Right cardiac atrium (tissue), 5 donors: ENCODE results near the gene AFF2. TPM values are rescaled to one million over a fixed set of nuclear protein-coding genes. Genes with fewer than 3 reads are reported as not detected.

ENCODE experiments used
- ATAC-seq, 2 donors: fragments of 200-7000 bp; cut with Tn5 transposase; one replicate each; pipeline versions ENCODE4 v1.8.0 to v1.9.1; 2020; ENCODE audit warnings: moderate library complexity in 2 of 2, mild to moderate bottlenecking in 1 of 2
- DNase-seq, 3 donors: peaks; one replicate each; pipeline ENCODE4 v3.0.0-alpha.2; 2020
- H3K27ac ChIP-seq: one replicate; pipeline ENCODE4 v1.5.1; 2013; ENCODE audit warnings: mild to moderate bottlenecking, low read length, control low read depth, moderate library complexity
- H3K27me3 ChIP-seq: one replicate; pipeline ENCODE4 v1.6.1; 2013; ENCODE audit not compliant: control insufficient read depth, insufficient read depth
- H3K4me1 ChIP-seq: one replicate; pipeline ENCODE4 v1.6.1; 2013; ENCODE audit warnings: low read length; ENCODE audit not compliant: control insufficient read depth, insufficient read depth
- H3K4me3 ChIP-seq: one replicate; pipeline ENCODE4 v1.5.1; 2013; ENCODE audit warnings: low read length, control low read depth
- H3K9me3 ChIP-seq: one replicate; pipeline ENCODE4 v1.6.1; 2013; ENCODE audit warnings: low read length; ENCODE audit not compliant: control insufficient read depth
- WGBS: extraction: QIAGEN DNeasy Blood & Tissue Kit; methylation state at CpG from one replicate; pipeline ENCODE4 v1.1.7; 2013; 5-methylcytosine and 5-hydroxymethylcytosine counted together
- intact Hi-C, 4 donors: fragments of 100-400 bp; cut with DNase I; formaldehyde crosslinking; loops; one replicate each; pipeline versions ENCODE4 v1.11.0 to v1.14.0; 2022 to 2023
- polyA plus RNA-seq: library from polyadenylated mRNA; stranded (reverse); fragments of 200-250 nt; gene quantifications from one replicate; pipeline ENCODE4 v1.2.3, GENCODE V29; 2013
- total RNA-seq, 4 donors: library from RNA; stranded (reverse); fragmentation: NEBNext Ultra II Directional; extraction: Animal tissue kit (Norgen Biotek cat#: 25700); gene quantifications; one replicate each; pipeline ENCODE4 v1.2.1, GENCODE V29; 2021
- donor health status: healthy with polysubstance abuse.
- donor health status: DM: no; HTN: yes; CAD: no.
- donor health status: DM: no; HTN: no; CAD: no.
- donor health status: DM: no; HTN: yes; CAD: no; lungs with severe emphysema.
- donor health status: DM: yes; HTN: yes; CAD: no.

Gene AFF2
- total and polyA plus RNA-seq, 5 donors = 1.00 to 3.1 (median 2.3) TPM

DNA sequence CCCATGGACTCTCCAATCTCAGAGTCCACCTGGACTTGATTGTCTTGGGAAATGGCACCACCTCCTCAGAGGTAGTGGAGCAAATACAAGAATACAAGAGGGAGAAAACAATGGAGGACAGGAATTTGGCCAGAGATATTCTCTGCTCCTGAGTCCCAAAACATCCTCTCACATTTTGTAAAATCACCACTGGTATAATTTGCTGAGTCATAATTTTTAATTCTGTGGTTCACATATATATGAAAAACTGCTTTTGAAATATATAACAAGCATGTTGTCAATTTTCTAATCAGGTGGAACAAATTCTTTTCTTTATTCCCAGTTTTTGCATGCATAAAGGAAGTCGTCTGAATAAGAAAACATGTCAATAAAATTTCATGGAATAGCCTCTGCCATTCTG, 356.1 kb downstream of the AFF2 start:
- Histone ChIP-seq H3K9me3 (no peaks in the 10 kb centered on the region), H3K27ac (no peak overlapping the region), H3K4me3 (no peak overlapping the region), H3K4me1 (no peaks in the 10 kb centered on the region), H3K27me3 (no peaks in the 10 kb centered on the region)
- ATAC-seq (no peak), DNase-seq (no peak)
- intact Hi-C loops = no loop called here
- 61% methylated on average over 1 of the region's 1 CpG for WGBS

DNA sequence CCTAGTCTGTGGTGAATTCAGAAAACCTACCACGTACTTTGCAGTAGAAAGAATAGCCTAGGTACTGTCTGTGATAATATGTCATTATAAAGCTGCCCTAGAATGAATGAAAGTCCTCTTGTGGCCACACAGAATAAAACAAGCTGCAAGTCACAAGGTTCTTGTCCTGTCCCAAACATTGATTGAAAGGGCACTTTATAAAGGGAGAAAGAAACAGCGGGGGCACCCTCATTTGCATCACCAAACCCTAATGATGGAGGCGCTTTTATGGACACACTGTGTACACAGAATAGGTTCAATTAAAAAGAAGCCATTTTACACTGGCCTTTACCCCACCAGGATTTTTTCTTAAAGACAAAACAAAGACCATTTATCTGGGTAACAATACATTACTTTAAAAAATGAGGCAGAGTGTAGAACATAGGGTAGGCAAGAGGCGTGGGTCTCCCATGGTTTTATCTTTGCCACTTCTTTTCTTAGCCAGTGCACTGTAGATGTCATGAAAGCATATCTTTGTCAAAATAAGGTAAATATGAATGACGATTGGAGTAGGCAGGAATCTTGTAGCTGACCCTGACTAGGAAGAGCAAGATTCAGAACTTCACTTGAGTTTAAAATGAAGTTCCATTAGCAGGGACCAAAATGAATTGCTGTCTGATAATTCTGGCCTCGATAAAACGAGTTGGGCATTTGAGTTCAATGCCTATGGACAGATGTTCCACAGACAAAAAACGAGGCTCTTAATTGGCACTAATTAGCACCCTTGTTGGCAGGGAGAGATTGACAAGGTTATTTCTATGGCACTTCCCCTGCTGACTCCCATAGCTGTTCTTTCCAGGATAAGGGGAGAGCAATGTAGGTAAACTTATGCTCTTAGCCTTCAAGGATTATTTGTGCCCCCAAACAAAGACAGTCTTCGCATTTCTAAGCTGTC, 365.1 kb downstream of the AFF2 start:
- Histone ChIP-seq H3K4me3 (no peak overlapping the region), H3K9me3 (no peaks in the 10 kb centered on the region), H3K4me1 (no peaks in the 10 kb centered on the region), H3K27ac (no peak overlapping the region), H3K27me3 (no peaks in the 10 kb centered on the region)
- ATAC-seq = no peak
- DNase-seq = no peak
- 83% methylated on average over 9 of the region's 9 CpGs for WGBS
- intact Hi-C loops = no loop called here

- no peaks in the 10 kb centered on the region for H3K27me3 ChIP-seq
- ATAC-seq (no peak), DNase-seq (no peak)
- no peak overlapping the region for H3K27ac ChIP-seq
- no peaks in the 10 kb centered on the region for H3K4me1 ChIP-seq
- no peaks in the 10 kb centered on the region for H3K9me3 ChIP-seq
- intact Hi-C loops = no loop called here
- no peak overlapping the region for H3K4me3 ChIP-seq
- 96% methylated on average over 2 of the region's 2 CpGs for WGBS
Observed at GRCh38 chrX:148867596-148867995, 367.2 kb downstream of the AFF2 start.

- ATAC-seq = no peak
- intact Hi-C loops = no loop called here
- H3K4me3 ChIP-seq = no peak overlapping the region
- DNase-seq = no peak
- no peaks in the 10 kb centered on the region for H3K27me3 ChIP-seq
- WGBS = 47% methylated on average over 7 of the region's 7 CpGs
- no peak overlapping the region for H3K27ac ChIP-seq
- H3K9me3 ChIP-seq = no peaks in the 10 kb centered on the region
- H3K4me1 ChIP-seq = no peaks in the 10 kb centered on the region
Observed at GRCh38 chrX:148871422-148872160, 371.2 kb downstream of the AFF2 start.

- no peak overlapping the region for H3K27ac ChIP-seq
- no peaks in the 10 kb centered on the region for H3K27me3 ChIP-seq
- no peak overlapping the region for H3K4me3 ChIP-seq
- 52% methylated on average over 1 of the region's 1 CpG for WGBS
- no peak for DNase-seq
- H3K9me3 ChIP-seq = no peaks in the 10 kb centered on the region
- H3K4me1 ChIP-seq = no peaks in the 10 kb centered on the region
- intact Hi-C loops = no loop called here
- ATAC-seq = no peak
Observed at GRCh38 chrX:148872161-148872535, 371.7 kb downstream of the AFF2 start.

DNA sequence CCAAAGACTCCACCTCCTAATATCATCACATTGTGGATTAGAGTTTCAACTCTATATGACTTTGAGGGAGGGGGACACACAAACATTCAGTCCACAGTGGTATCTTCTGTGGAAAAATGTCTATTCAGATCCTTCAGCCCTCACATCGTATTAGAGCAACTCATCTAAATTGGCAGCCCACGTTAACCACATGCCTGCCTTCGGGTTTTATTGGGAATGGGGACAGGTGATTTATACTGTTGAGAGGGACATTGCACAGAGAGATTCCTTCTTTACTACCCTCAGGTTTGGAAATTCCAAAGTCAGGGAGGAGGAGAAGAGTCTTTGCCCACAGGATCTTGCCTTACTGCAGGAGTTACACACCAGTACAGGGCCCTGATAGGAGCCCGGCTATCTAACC, 372.5 kb downstream of the AFF2 start:
- no peaks in the 10 kb centered on the region for H3K4me1 ChIP-seq
- intact Hi-C loops = no loop called here
- no peak overlapping the region for H3K27ac ChIP-seq
- H3K27me3 ChIP-seq = no peaks in the 10 kb centered on the region
- WGBS = 70% methylated on average over 4 of the region's 4 CpGs
- DNase-seq (no peak), ATAC-seq (no peak)
- H3K4me3 ChIP-seq = no peak overlapping the region
- H3K9me3 ChIP-seq = no peaks in the 10 kb centered on the region

- Histone ChIP-seq H3K4me1 (no peaks in the 10 kb centered on the region), H3K4me3 (no peak overlapping the region), H3K27ac (no peak overlapping the region), H3K27me3 (no peaks in the 10 kb centered on the region), H3K9me3 (no peaks in the 10 kb centered on the region)
- DNase-seq (no peak), ATAC-seq (no peak)
- intact Hi-C loops = no loop called here
- WGBS = 57% methylated on average over 3 of the region's 3 CpGs
Observed at GRCh38 chrX:148874636-148875246, 374.3 kb downstream of the AFF2 start.

DNA sequence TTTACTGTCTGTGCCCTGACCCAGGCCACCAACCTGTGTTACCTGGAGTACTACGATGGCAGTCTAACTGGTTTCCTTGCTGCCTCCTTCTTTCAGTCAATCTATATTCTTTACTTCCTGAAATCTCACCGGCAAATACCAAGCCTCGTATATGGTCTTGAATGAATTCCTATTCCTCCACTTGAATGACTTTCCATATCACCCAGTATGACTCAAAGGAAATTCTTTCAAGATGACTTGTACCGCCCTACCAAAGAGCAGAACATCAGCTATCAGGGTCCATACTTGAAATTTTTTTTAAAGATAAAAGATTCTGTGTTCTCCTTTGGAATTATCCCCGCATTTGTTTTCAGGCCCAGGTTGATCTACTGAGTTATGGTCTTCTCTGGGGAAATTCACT, 378.0 kb downstream of the AFF2 start:
- DNase-seq = no peak
- no peaks in the 10 kb centered on the region for H3K9me3 ChIP-seq
- intact Hi-C loops = no loop called here
- 67% methylated on average over 5 of the region's 5 CpGs for WGBS
- no peak overlapping the region for H3K4me3 ChIP-seq
- H3K27ac ChIP-seq = no peak overlapping the region
- no peak for ATAC-seq
- no peaks in the 10 kb centered on the region for H3K27me3 ChIP-seq
- H3K4me1 ChIP-seq = no peaks in the 10 kb centered on the region

- ATAC-seq (no peak), DNase-seq (no peak)
- H3K4me1 ChIP-seq = no peaks in the 10 kb centered on the region
- no peaks in the 10 kb centered on the region for H3K9me3 ChIP-seq
- 85% methylated on average over 3 of the region's 3 CpGs for WGBS
- no peaks in the 10 kb centered on the region for H3K27me3 ChIP-seq
- no peak overlapping the region for H3K27ac ChIP-seq
- intact Hi-C loops = no loop called here
- no peak overlapping the region for H3K4me3 ChIP-seq
Observed at GRCh38 chrX:148885203-148885602, 384.8 kb downstream of the AFF2 start.

DNA sequence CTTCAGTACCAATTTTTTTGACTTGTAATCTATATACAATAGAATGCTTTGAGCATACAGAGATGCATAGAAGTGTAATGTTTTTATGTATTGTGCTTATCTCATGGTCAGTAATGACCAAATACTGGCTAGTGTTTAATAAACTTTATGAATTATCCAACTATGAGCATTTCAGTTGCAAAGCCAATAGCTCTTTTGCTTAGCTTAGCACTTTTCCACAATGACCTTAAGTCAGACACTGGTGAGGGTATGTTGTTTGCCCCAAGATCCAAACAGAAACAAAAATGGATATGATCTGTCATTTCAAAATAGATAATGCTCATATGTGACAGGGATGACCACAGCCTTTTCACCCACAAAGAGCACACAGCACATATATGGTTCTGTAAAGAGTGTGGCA, 393.0 kb downstream of the AFF2 start:
- no peak for ATAC-seq
- H3K4me1 ChIP-seq = no peaks in the 10 kb centered on the region

GRCh38 chrX:148902581-148902980, 402.2 kb downstream of the AFF2 start:
- ATAC-seq = no peak

More for the DNA sequence above, 393.0 kb downstream of the AFF2 start:
- Histone ChIP-seq H3K27ac (no peak overlapping the region), H3K4me3 (no peak overlapping the region), H3K27me3 (no peaks in the 10 kb centered on the region), H3K9me3 (no peaks in the 10 kb centered on the region)
- no peak for DNase-seq
- intact Hi-C loops = no loop called here

More at GRCh38 chrX:148902581-148902980, 402.2 kb downstream of the AFF2 start:
- H3K4me3 ChIP-seq = no peak overlapping the region
- intact Hi-C loops = no loop called here
- H3K27me3 ChIP-seq = no peaks in the 10 kb centered on the region
- no peak for DNase-seq
- no peaks in the 10 kb centered on the region for H3K9me3 ChIP-seq
- no peaks in the 10 kb centered on the region for H3K4me1 ChIP-seq
- no peak overlapping the region for H3K27ac ChIP-seq
